Testis (tissue), 3 donors: ENCODE data around the gene CDH13. TPM values are rescaled to one million over a fixed set of nuclear protein-coding genes. Genes with fewer than 3 reads are reported as not detected.

ENCODE experiments used
- DNase-seq: peaks from one replicate; pipeline ENCODE4 v3.0.0-alpha.2; 2019
- H3K27ac ChIP-seq, 2 donors: fragments of 200-600 bp; sonication (generic); one replicate each; pipeline ENCODE4 v1.5.1; 2019
- H3K27me3 ChIP-seq: fragments of 200-600 bp; sonication (generic); one replicate; pipeline ENCODE4 v1.5.1; 2019
- H3K36me3 ChIP-seq: fragments of 200-600 bp; sonication (generic); one replicate; pipeline ENCODE4 v1.5.1; 2017; ENCODE audit warnings: low read depth; ENCODE audit errors: missing control alignments
- H3K4me1 ChIP-seq: fragments of 200-600 bp; sonication (generic); one replicate; pipeline ENCODE4 v1.5.1; 2019
- H3K4me3 ChIP-seq, 2 donors: fragments of 200-600 bp; sonication (generic); one replicate each; pipeline ENCODE4 v1.5.1; 2017 to 2019
- H3K9me3 ChIP-seq: fragments of 200-600 bp; sonication (generic); one replicate; pipeline ENCODE4 v1.5.1; 2017
- POLR2A ChIP-seq: fragments of 450-650 bp; IDR thresholded peaks from one replicate; pipeline ENCODE4 v1.6.1; 2017; ENCODE audit warnings: antibody characterized with exemption, mild to moderate bottlenecking, moderate library complexity
- WGBS, 2 donors: methylation state at CpG; one replicate each; pipeline ENCODE4 v1.1.5; 2018; 5-methylcytosine and 5-hydroxymethylcytosine counted together
- intact Hi-C: fragments of 100-400 bp; cut with DNase I; formaldehyde crosslinking; loops from one replicate; pipeline ENCODE4 v1.15.1; 2023; ENCODE audit warnings: low total_unique reads
- polyA plus RNA-seq: library from polyadenylated mRNA; stranded (reverse); fragments of 350-450 nt; fragmentation: Illumina TruSeq; extraction: RNeasy Lipid Tissue Mini Kit (QIAGEN cat#74804); gene quantifications from one replicate; pipeline ENCODE4 v1.2.3, GENCODE V29; 2014; ENCODE audit warnings: low read depth, low replicate concordance; ENCODE audit not compliant: insufficient read depth
- total RNA-seq, 2 donors: library from RNA; depleted of rRNA; stranded (reverse); fragments of >200 nt; gene quantifications; one replicate each; pipeline ENCODE4 v1.2.3, GENCODE V29; 2016
- TF ChIP-seq, protein P1 (sequence below), 3 experiments: fragments of 450-650 bp in 2 of 3; fragments of 200-600 bp in 1 of 3; sonication (generic) in 1 of 3; IDR thresholded peaks; one replicate each; pipeline ENCODE4 v1.5.1; 2016 to 2019; ENCODE audit warnings: antibody characterized with exemption in 3 of 3, mild to moderate bottlenecking in 2 of 3, moderate library complexity in 1 of 3

CDH13 gene
- total and polyA plus RNA-seq, 3 donors from 2014 or later = 1.2 to 11.1 (median 2.0) TPM

DNA sequence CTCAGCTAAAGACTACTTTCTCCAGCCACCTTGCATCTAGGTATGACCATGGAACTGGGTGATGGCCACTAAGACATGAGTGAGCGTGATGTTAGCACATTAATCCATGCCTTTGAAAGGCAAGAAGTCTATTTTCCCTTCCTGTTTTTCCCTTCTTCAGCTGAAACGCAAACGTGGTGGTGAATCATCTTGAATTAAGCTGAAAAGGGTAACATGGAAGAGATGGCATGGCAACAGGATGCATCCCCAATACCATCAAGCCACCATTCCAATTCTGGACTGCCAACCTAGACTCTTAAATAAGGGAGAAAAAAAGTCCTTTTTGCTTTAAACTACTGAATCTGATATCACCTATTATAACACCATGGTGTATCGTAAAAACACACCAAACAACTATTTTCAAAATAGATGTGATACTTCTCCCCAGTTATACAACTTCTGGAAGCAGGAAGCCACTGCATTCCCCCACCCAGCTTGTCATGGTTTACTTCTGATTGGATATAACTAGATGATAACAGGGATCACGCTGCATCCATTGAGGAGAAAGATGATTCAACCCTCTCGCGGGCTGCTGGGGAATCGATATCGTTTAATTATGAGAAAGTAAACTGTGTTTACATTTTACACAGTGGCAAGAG lies 368.6 kb downstream of the CDH13 start:
- Histone ChIP-seq H3K9me3 (no peaks in the 10 kb centered on the region), H3K27ac (no peak overlapping the region), H3K36me3 (no peaks in the 10 kb centered on the region), H3K27me3 (no peaks in the 10 kb centered on the region), H3K4me3 (no peak overlapping the region), H3K4me1 (no peaks in the 10 kb centered on the region)
- no peak for DNase-seq
- TF ChIP-seq POLR2A = no peak
- TF ChIP-seq, protein P1, sequence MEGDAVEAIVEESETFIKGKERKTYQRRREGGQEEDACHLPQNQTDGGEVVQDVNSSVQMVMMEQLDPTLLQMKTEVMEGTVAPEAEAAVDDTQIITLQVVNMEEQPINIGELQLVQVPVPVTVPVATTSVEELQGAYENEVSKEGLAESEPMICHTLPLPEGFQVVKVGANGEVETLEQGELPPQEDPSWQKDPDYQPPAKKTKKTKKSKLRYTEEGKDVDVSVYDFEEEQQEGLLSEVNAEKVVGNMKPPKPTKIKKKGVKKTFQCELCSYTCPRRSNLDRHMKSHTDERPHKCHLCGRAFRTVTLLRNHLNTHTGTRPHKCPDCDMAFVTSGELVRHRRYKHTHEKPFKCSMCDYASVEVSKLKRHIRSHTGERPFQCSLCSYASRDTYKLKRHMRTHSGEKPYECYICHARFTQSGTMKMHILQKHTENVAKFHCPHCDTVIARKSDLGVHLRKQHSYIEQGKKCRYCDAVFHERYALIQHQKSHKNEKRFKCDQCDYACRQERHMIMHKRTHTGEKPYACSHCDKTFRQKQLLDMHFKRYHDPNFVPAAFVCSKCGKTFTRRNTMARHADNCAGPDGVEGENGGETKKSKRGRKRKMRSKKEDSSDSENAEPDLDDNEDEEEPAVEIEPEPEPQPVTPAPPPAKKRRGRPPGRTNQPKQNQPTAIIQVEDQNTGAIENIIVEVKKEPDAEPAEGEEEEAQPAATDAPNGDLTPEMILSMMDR (IDR thresholded peaks at IDR 0.05) = no peak
- 82 to 86% methylated on average over 9 of the region's 9 CpGs for WGBS, 2 donors
- intact Hi-C loops = no loop called here

DNA sequence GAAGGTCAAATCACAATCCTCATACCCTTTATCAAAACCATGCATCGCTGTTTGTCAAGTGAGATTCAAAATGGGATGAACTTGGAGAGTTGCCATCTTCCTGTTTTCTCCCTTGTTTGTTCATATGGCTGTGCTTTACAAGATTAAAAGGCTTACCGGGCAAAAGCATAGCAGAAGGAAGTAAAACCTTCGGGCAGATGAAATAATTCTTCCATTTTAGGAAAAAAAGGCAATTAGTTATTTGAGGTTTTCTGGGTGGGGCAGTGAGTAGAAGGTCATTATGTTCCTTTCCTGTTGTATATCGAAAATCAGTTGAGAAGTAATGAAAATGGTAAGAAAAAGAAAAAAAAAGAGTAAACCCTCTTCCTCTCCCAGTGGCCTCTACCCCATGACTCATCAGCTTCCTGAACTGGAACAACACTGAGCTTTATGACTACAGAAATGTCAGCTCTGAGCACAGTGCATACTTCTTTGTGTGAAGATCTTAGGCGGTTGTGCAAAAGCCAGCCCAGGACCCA lies 369.2 kb downstream of the CDH13 start:
- Histone ChIP-seq H3K27ac (no peak overlapping the region), H3K36me3 (no peaks in the 10 kb centered on the region), H3K9me3 (no peaks in the 10 kb centered on the region), H3K4me3 (no peak overlapping the region), H3K27me3 (no peaks in the 10 kb centered on the region), H3K4me1 (no peaks in the 10 kb centered on the region)
- TF ChIP-seq POLR2A = no peak
- TF ChIP-seq, protein P1 (IDR thresholded peaks at IDR 0.05) = no peak
- WGBS, 2 donors = 57 to 63% methylated on average over 5 of the region's 5 CpGs
- intact Hi-C loops = no loop called here
- DNase-seq = no peak

DNA sequence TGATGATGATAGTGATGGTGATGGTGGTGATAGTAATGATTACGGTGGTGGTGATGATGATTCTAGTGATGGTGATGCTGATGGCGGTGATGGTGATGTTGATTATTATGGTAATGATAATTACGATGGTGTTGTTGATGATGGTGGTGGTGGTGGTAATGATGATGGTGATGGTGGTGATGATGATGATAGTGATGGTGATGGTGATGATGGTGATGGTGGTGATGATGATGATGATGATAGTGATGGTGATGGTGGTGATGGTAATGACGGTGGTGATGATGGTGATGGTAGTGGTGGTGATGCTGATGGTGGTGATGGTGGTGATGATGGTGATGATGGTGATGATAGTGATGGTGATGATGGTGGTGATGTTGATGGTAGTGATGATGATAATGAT lies 370.0 kb downstream of the CDH13 start:
- intact Hi-C loops = no loop called here
- no peaks in the 10 kb centered on the region for H3K4me1 ChIP-seq
- no peak overlapping the region for H3K4me3 ChIP-seq
- H3K27ac ChIP-seq = no peak overlapping the region
- no peaks in the 10 kb centered on the region for H3K27me3 ChIP-seq
- no peaks in the 10 kb centered on the region for H3K36me3 ChIP-seq
- 94 to 96% methylated on average over 4 of the region's 4 CpGs for WGBS, 2 donors
- no peak for DNase-seq
- TF ChIP-seq POLR2A = no peak
- TF ChIP-seq, protein P1 (IDR thresholded peaks at IDR 0.05) = no peak
- H3K9me3 ChIP-seq = no peaks in the 10 kb centered on the region

DNA sequence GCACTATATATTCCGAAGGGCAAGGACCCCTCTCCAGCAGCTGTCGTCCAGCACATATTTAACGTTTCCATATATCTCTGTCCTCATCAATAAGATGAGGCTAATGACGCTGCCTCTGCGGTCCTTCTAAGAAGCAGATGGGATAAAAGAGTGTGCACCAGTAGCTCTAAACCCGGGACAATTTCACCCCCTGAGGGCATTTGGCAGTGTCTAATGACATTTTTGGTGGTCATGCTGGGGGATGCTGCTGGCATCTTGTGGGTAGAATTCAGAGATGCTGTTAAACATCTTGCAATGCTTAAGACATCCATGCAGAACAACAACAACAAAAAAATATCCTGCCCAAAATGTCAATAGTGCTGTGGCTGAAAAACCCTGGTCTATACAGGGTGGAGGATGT lies 372.9 kb downstream of the CDH13 start:
- WGBS, 2 donors = 62 to 67% methylated on average over 6 of the region's 6 CpGs
- Histone ChIP-seq H3K36me3 (no peaks in the 10 kb centered on the region), H3K9me3 (no peaks in the 10 kb centered on the region), H3K27me3 (no peaks in the 10 kb centered on the region), H3K4me1 (no peaks in the 10 kb centered on the region), H3K4me3 (no peak overlapping the region), H3K27ac (no peak overlapping the region)
- TF ChIP-seq, protein P1 (IDR thresholded peaks at IDR 0.05) = no peak
- no peak for TF ChIP-seq POLR2A
- intact Hi-C loops = no loop called here
- DNase-seq = no peak
